ENCODE results near the gene CACNA1I. TPM values are rescaled to one million over a fixed set of nuclear protein-coding genes. Genes with fewer than 3 reads are reported as not detected.

CACNA1I gene
- total RNA-seq, 1 donor from 2014 or later, result 0.11 TPM

DNA sequence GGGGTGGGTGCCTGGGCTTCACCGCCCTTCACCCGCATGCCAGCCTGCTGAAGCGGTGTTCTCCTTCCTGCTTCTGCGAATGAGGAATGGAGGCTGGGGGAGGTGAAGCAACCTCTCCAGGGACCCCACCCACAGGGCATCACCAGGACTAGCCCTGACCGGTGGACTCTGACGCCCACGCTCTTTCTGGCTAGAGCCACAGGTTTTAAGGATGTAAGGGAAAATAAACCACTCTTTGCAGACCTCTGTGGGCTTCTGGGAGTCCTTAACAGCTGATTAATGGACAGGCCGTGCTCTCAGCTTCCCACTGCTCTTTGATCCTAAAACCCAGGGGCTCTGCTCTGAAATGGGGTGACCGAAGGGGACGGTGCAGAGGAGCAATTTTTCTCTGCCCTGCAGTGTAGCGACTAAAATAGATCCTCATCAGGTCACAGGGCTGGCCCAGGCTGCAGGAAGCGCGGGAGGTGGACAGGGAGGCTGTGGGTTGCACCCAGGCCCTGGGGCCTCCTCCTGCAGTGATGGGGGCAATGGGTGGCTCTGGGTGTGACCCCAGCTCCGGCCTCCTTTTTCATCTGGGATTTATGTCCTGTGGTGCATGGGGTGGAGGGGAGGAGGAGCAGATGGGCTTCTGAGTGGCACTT, 127.4 kb downstream of the CACNA1I start:
- no peak overlapping the region for H3K9ac ChIP-seq (ENCODE audit: low read length)

DNA sequence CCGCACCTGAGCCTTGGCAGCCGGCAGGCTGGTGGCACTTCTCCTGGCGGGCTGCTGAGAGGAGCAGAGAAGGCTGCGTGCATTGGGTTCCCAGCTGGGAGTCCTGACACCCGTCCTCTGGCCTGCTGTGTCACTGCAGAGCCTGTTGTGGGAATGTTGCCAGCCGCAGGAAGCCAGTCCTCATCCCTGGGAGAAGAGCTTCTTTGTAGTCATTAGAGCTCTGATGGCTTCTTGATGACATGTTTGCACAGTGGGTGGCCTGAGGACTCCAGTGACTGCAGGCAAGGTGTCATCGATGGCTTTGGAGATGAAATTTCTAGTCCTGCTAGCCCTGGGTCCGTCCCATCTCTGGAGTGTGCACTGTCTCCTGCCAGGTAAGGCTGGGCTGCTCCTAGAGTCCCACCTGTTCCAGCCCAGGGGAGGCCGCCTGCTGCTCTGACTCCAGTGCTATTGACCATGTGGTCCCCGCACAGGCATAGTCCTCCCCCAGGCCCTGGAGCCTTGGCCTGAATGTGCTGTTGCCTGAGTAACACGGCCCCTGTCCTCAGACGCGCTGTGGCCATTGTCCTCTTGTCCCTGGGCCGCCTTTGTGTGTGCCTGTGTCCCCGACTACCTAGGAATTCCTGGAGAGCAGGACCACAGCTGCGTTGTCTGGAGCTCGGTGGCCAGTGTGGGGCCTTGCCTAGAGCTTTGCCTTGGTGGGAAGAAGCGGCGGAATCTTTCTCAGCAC, 129.2 kb downstream of the CACNA1I start:
- Histone ChIP-seq H3K4me3 (ENCODE audit: insufficient read depth, low read depth, low read length) (no peak overlapping the region), H3K27ac (ENCODE audit: low read depth, low read length) (no peak overlapping the region), H3K4me1 (ENCODE audit: insufficient read depth, low read length) (no peaks in the 10 kb centered on the region), H3K9me3 (ENCODE audit: insufficient read depth, low read depth, low read length) (no peaks in the 10 kb centered on the region), H3K79me2 (ENCODE audit: insufficient read depth, low read length) (no peaks in the 10 kb centered on the region), H3K9ac (ENCODE audit: low read length) (no peak overlapping the region), H3K27me3 (ENCODE audit: insufficient read depth, low read length) (peaks cover 23% of the 10 kb centered on the region), H3K36me3 (ENCODE audit: insufficient read depth, low read length) (no peaks in the 10 kb centered on the region), H3K4me2 (ENCODE audit: low read length) (no peak overlapping the region), H4K20me1 (ENCODE audit: insufficient read depth, low read length) (no peaks in the 10 kb centered on the region), H2AFZ (ENCODE audit: low read depth, low read length) (no peak overlapping the region)
- Mint-ChIP-seq H3K4me3 (ENCODE audit: unreplicated experiment) (no peak overlapping the region), H3K4me1 (ENCODE audit: low read depth, unreplicated experiment) (no peaks in the 10 kb centered on the region), H3K36me3 (ENCODE audit: low read depth, unreplicated experiment) (no peaks in the 10 kb centered on the region), H3K9me3 (ENCODE audit: unreplicated experiment) (no peaks in the 10 kb centered on the region), H3K27me3 (ENCODE audit: low read depth, unreplicated experiment) (peaks cover 43% of the 10 kb centered on the region), H3K27ac (ENCODE audit: unreplicated experiment) (no peak overlapping the region)
- TF ChIP-seq, protein P1, sequence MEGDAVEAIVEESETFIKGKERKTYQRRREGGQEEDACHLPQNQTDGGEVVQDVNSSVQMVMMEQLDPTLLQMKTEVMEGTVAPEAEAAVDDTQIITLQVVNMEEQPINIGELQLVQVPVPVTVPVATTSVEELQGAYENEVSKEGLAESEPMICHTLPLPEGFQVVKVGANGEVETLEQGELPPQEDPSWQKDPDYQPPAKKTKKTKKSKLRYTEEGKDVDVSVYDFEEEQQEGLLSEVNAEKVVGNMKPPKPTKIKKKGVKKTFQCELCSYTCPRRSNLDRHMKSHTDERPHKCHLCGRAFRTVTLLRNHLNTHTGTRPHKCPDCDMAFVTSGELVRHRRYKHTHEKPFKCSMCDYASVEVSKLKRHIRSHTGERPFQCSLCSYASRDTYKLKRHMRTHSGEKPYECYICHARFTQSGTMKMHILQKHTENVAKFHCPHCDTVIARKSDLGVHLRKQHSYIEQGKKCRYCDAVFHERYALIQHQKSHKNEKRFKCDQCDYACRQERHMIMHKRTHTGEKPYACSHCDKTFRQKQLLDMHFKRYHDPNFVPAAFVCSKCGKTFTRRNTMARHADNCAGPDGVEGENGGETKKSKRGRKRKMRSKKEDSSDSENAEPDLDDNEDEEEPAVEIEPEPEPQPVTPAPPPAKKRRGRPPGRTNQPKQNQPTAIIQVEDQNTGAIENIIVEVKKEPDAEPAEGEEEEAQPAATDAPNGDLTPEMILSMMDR (IDR thresholded peaks at IDR 0.05; ENCODE audit: insufficient read depth, low read depth, low read length), result no peak
- no peak for TF ChIP-seq EZH2 (IDR thresholded peaks at IDR 0.05; ENCODE audit: insufficient read depth, low read length)
- no peak for DNase-seq (ENCODE audit: low read depth)
- FAIRE-seq, result no peak

More for the DNA sequence above, 127.4 kb downstream of the CACNA1I start:
- no peak overlapping the region for H3K27ac Mint-ChIP-seq (ENCODE audit: unreplicated experiment)
- FAIRE-seq (no peak), DNase-seq (ENCODE audit: low read depth) (no peak)
- H3K4me1 Mint-ChIP-seq (ENCODE audit: low read depth, unreplicated experiment), result no peaks in the 10 kb centered on the region
- H3K4me3 ChIP-seq (ENCODE audit: insufficient read depth, low read depth, low read length), result no peak overlapping the region
- H3K27me3 ChIP-seq (ENCODE audit: insufficient read depth, low read length), result peaks cover 27% of the 10 kb centered on the region
- no peaks in the 10 kb centered on the region for H3K36me3 Mint-ChIP-seq (ENCODE audit: low read depth, unreplicated experiment)
- peaks cover 49% of the 10 kb centered on the region for H3K27me3 Mint-ChIP-seq (ENCODE audit: low read depth, unreplicated experiment)
- no peak overlapping the region for H3K4me3 Mint-ChIP-seq (ENCODE audit: unreplicated experiment)
- no peak overlapping the region for H3K27ac ChIP-seq (ENCODE audit: low read depth, low read length)
- no peak overlapping the region for H2AFZ ChIP-seq (ENCODE audit: low read depth, low read length)
- no peaks in the 10 kb centered on the region for H3K36me3 ChIP-seq (ENCODE audit: insufficient read depth, low read length)
- no peak overlapping the region for H3K4me2 ChIP-seq (ENCODE audit: low read length)
- no peaks in the 10 kb centered on the region for H3K4me1 ChIP-seq (ENCODE audit: insufficient read depth, low read length)
- TF ChIP-seq, protein P1 (IDR thresholded peaks at IDR 0.05; ENCODE audit: insufficient read depth, low read depth, low read length), result no peak
- no peak for TF ChIP-seq EZH2 (IDR thresholded peaks at IDR 0.05; ENCODE audit: insufficient read depth, low read length)
- H4K20me1 ChIP-seq (ENCODE audit: insufficient read depth, low read length), result no peaks in the 10 kb centered on the region
- no peaks in the 10 kb centered on the region for H3K79me2 ChIP-seq (ENCODE audit: insufficient read depth, low read length)
- H3K9me3 Mint-ChIP-seq (ENCODE audit: unreplicated experiment), result no peaks in the 10 kb centered on the region
- H3K9me3 ChIP-seq (ENCODE audit: insufficient read depth, low read depth, low read length), result no peaks in the 10 kb centered on the region

DNA sequence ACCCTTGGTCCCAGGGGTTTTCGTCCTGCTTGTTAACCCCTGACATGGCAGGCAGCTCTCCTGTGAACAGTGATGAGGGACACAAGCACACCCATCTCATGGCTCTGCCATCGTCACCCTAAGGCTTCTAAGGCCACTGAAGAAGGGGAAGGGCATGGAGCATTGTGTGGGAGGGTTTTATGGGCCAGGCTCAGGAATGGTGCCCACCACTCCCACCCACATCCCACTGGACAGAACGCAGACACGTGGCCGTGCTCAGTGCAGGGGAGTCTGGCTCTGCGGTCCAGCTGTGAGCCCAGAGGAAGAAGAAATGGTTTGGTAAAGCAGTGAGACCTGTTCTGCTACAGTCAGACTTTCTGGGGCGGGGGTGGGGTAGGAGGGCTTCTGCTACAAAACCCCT, 130.0 kb downstream of the CACNA1I start:
- Histone ChIP-seq H3K36me3 (ENCODE audit: insufficient read depth, low read length) (no peaks in the 10 kb centered on the region), H4K20me1 (ENCODE audit: insufficient read depth, low read length) (no peaks in the 10 kb centered on the region), H3K4me2 (ENCODE audit: low read length) (no peak overlapping the region), H3K27ac (ENCODE audit: low read depth, low read length) (no peak overlapping the region), H3K9ac (ENCODE audit: low read length) (no peak overlapping the region), H3K27me3 (ENCODE audit: insufficient read depth, low read length) (peaks cover 20% of the 10 kb centered on the region), H3K4me1 (ENCODE audit: insufficient read depth, low read length) (no peaks in the 10 kb centered on the region), H2AFZ (ENCODE audit: low read depth, low read length) (no peak overlapping the region), H3K9me3 (ENCODE audit: insufficient read depth, low read depth, low read length) (no peaks in the 10 kb centered on the region), H3K4me3 (ENCODE audit: insufficient read depth, low read depth, low read length) (no peak overlapping the region), H3K79me2 (ENCODE audit: insufficient read depth, low read length) (no peaks in the 10 kb centered on the region)
- Mint-ChIP-seq H3K9me3 (ENCODE audit: unreplicated experiment) (no peaks in the 10 kb centered on the region), H3K4me1 (ENCODE audit: low read depth, unreplicated experiment) (no peaks in the 10 kb centered on the region), H3K27me3 (ENCODE audit: low read depth, unreplicated experiment) (peaks cover 43% of the 10 kb centered on the region), H3K36me3 (ENCODE audit: low read depth, unreplicated experiment) (no peaks in the 10 kb centered on the region), H3K27ac (ENCODE audit: unreplicated experiment) (no peak overlapping the region), H3K4me3 (ENCODE audit: unreplicated experiment) (no peak overlapping the region)
- TF ChIP-seq, protein P1 (IDR thresholded peaks at IDR 0.05; ENCODE audit: insufficient read depth, low read depth, low read length), result no peak
- no peak for TF ChIP-seq EZH2 (IDR thresholded peaks at IDR 0.05; ENCODE audit: insufficient read depth, low read length)
- no peak for FAIRE-seq
- DNase-seq (ENCODE audit: low read depth), result no peak

Data from astrocyte (in vitro differentiated cells and primary cell).